HG03432 (cell line): ENCODE data around the gene KANK4.

Experiments used
- ATAC-seq: cut with Tn5 transposase; IDR thresholded peaks from one replicate; pipeline ENCODE4 v1.9.1; 2021; ENCODE audit warnings: mild to moderate bottlenecking, moderate library complexity; ENCODE audit not compliant: unreplicated experiment

Gene KANK4

DNA sequence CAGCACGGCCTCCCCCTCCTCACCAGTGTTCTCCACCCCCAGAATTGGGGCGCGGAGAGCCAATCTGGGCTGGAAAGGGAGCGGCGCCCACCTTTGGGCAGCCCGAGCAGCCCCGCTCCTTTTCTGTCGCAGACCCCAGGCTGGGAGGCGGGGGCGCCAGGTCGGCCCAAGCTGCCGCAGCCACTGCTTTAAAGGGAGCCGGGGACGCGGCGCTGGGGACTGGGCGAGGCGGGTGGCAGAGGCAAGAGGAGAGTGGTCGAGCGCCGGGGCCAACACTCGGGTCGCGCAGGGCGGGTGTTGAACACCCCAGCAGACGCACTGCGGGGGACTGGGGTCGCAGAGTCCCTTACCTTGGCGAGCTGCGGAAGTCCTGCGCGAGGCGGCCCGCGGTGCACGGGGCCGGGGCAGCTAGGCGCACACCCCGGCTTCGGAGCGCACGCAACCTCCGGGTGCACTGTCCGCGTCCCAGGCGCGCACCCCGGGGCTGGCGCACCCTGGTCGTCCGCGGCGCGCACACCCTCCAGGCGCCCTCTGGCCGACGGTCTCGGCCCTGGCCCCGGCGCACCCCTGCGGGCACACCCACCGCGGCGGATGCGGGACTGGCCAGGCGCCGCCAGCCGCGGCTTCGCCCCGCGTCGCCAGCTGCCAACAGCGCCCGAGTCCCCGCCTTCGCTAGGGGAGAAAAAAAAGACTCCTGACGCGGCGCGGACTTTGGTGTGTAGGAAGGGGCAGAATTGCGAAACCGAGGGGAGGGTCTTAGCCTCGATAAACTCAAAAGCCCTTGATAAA lies at the start of gene KANK4:
Gene KANK4, minus strand, starts transcription at position 679 of the 789 bp plus-strand sequence. CDS start 37,870 bp downstream, outside the sequence.
- ATAC-seq, result no peak

DNA sequence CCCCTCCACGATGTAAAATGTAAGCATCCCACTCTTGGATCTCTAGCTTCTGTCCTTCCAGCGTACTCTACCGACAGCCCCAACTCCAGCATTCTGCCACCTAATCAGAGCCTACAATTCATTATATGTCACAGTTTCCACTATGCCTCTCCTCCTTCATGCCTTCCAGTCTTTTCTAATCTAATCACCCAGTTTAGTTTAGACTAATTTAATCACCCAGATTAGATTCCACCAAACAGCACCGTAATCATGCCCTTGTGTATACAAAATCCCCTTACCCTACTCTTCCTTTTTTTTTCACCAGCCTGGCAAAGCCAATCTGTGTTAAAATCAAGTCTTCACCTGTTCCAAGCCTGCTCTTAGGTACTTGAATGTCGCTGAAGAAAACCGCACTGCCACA lies 49.8 kb upstream of the KANK4 start:
- ATAC-seq, result no peak

DNA sequence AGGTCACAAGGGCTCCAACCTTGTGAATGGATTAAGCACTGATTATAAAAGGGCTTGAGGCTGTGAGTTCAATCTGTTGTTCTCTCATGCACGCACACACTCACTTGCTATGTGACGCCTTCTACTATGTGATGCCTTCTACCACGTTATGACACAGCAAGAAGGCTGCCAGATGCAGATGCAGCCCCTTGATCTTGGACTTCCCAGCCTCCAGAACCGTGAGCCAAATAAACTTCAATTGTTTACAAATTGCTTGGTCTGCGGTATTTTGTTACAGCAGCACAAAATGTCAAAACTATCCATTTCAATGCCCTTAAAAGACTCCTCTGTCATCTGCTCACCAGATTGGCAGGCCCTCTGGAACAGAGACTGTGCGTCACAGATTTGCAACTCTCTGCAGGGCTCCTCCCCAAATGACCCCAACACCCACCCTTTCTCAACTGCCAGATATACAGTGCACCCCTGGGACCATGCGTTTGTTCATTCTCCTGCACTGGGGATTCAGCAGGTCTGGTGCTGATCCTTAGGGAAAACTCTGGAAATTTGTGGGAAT lies 47.8 kb upstream of the KANK4 start:
- ATAC-seq, result no peak

DNA sequence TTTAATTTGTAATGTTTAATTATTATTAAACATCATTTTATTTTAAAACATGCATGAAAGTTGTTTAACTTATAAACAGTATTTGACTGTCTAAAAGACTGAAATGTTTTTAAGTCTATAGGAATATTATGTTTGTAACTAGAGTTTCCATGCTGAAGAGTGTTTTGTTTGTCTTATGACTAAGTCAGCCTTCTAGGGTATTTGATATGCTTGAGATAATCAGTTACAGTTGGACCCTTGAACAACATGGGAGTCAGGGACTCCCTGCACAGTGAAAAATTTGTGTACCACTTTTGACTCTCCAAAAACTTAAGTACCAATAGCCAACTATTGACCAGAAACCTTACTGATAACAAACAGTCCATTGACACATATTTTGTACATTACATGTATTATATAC lies 45.5 kb upstream of the KANK4 start:
- no peak for ATAC-seq

DNA sequence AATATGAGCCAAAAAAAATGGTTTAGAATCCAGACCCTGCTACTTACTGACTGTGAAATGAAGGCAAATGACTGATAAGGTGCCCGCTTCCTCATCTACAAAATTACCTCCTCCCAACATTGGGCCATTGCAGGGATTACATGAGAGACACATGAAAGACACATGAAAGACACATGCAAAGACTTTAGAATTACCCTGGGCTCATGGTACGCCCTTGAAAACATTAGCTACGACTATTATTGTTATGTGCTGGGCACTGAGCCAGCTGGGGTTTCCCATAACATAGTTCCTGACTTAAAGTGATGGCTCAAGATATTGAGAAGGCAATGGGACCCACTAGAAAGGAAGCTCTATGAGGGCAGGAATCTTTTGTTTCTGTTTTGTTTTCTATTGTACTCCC lies 43.7 kb upstream of the KANK4 start:
- ATAC-seq, result no peak

DNA sequence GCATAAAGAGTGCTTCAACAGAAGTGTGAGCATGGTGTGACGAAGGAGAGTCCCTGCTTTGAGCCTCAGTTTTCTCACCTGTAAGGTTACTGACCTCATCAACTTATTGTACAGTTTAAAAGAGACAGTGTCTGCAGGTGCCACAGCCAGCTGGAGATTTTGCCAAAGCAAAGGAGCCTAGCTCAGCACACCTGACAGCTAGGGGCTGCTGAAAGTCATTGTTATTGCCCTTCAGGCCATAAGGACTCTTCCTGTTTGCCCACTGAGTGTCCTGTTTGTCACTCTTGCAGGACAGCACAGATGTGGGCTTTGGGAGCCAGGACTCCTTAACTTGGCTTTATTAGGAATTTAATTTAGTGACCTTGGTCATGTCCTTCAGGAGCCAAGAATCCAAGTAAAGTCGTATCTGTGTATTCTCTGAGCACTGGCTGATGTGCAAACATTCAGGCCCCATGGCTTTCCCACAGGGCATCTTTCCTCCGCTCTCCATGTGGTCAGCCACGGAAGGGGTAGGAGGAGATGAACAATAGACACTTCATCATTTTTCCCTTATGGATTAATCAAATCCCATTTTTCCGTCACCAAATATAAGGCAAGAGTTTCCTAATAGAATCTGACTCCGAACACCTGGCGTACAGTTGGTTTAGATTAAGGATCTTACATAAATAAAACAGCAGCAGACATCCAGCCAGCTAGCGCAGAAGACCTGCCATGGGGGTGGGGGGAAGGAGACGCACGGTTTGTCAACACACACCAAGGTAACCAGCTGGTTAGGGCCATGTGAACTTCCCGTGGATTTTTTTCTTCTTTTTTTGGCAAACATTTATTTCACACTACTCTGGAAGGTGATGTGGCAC lies 43.1 kb upstream of the KANK4 start:
- ATAC-seq, result no peak

DNA sequence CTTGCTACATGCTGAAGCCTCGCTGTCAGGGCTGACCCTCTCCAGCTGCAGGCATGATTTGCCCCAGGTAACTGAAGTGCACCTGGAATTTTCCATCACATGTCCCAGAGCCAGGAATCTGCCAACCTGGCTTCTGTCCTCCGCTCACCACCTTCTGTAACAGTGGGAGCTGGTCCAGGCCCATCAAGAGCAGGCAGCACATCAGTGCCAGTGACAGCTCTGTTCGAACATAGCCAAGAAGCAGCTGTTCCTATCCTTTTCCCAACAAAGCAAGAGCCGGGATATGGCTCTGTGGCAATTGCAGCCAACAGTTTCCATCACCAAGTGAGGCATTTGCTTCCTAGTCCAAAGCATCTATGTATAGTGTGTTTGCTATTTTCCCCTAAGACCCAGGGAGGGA lies 42.2 kb upstream of the KANK4 start:
- no peak for ATAC-seq

DNA sequence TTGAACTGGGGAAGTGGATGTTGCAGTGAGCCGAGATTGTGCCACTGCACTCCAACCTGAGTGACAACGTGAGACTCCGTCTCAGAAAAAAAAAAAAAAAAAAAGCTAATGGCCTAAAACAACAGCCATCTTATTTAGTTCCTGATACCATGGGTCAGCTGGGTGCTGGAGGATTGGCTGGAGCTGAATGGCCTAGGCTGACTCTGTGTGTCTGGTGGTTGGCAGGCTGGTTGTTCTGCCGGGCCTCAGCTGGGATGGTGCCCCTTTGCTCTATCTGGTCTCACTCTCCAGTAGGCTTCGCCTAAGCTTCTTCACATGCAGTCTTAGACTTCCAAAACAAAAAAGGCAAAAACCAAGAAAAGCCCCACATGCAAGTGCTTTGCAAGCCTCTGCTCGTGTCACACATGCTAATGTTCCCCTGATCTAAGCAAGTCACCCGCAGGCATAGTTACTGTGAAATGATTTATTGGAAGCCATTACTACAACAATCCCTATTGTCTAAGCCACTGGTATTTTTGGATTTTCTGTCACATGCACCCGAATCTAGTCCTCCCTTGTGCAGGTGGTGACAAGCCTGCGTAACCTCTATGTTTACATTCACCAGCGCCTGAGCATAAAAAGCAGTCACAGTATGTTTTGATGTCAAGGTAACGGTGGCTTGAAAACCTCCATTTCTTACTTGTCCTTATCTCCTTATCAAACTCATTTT lies 39.6 kb upstream of the KANK4 start:
- ATAC-seq, result no peak

DNA sequence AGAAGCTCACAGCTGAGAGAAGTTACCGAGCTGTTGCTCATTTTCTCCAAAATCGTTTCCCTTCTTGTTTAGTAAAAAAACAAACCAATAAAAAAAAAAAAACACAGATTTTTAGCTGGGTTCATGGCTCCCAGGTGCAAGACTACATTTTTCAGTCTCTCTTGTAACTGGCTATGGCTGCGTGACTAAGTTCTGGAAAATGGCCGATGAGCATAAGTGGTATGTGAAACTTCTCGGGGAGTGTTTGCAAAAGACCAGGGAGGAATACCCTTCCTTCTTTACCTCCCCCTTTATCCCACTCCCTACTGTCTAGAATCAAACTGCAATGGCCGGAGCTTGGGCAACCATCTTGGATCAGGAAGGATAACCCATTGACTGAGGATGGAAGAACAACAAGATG lies 38.7 kb upstream of the KANK4 start:
- ATAC-seq, result no peak

DNA sequence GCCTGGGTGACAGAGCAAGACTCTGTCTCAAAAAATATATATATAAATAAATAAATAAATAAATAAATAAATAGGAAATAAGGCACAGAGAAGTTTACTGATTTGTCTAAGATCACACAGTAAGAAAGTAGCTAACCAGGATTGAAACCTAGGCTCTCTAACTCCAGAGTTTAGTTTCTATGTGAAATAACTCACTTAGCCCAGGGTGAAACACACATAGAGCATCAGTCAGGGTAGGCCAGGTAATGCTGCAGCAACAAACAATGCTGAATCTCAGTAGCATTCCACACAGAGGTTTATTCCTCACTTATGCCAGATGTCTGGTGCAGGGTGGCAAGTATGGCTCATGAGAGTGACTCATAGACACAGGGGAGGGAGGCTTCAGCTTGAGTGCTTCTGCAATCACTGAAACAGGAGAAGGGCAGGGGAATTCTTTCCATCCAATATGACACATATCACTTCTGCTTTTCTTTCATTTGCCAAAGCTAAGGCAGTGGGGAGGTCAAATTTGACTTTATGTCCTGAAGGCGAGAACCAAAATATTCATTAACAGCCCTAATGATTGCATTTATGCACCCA lies 37.1 kb upstream of the KANK4 start:
- peak; percentile 91 for ATAC-seq

DNA sequence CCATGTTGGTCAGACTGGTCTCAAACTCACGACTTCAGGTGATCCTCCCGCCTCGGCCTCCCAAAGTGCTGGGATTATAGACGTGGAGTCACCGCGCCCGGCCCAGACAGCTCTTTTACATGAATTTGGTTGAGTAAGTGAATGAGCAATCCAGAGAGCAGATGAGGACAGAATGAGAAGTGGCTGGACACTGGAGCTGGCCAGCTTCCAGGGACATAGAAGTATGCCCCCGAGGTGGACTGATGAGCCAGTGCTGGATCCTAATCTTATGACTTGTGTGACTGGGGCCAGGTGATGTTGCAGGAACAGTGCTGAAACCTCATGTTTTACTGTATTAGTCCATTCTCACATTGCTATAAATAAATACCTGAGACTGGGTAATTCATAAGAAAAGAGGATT lies 35.9 kb upstream of the KANK4 start:
- no peak for ATAC-seq

DNA sequence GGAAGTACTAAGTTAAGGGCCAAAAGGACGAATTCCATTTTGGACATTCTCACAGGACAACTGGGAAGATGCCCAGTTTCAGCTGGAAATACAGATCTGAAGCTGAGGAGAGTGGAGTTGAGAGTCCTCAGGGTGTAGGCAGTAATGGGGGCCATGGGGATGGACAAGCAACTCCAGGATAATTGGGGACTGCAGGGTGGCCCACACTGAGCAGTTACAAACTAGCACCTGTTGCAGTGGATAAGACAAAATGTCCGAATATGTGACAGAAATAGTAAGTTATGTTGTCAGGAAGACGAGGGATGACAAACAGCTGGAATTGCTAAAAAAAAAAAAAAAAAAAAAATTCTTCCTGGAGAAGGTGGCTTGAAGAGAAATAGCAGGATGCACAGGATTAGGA lies 34.6 kb upstream of the KANK4 start:
- ATAC-seq, result no peak

DNA sequence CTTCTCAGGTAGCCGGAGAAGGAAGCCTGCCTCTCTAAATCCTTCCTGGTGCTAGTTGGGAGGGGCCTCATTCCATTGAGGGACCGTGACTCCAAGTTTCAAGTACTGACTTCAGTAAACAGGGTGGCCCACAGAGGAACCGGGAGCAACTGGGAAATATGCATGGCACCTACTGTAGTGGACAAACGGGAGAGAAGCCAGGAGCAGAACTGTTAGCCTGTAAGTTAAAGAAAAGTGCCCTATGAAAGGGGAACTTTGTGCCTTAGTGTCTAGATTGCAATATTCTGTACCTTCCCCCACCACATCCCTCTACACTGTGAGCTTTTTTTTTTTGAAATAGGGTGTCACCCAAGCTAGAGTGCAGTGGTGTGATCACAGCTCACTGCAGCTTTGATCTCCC lies 33.2 kb upstream of the KANK4 start:
- no peak for ATAC-seq

DNA sequence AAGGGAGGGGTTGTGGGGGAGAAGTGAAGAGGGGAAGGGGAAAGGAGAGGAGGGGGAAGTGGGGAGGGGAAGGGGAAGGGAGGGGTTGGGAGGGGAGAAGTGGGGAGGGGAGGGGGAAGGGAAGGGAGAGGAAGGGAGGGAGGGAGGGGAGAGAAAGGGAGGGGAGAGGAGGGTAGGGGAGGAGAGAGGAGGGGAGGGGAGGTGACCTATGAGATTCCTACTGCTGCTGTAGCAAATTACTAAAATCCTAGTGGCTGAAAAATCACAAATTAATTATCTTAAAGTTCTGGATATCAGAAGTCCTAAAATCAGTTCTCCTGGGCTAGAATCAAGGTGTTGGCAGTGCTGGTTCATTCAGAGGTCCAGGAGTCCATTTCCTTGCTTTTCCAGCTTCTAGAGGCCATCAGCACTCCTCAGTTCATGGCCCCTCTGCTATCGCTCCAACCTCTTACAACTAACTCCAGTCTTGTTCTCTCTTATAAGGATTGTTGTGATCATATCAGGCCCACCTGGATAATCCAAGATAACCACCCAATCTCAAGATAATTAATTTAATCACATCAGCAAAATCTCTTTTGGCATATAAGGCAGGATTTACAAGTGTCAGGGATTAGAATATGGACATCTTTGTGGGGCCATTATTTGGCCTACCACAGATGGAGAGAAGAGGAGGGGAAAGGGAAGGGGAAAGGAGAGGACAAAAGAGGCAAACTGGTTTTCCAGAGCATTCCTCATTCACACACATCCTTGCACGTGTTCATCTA lies 30.4 kb upstream of the KANK4 start:
- ATAC-seq, result no peak

DNA sequence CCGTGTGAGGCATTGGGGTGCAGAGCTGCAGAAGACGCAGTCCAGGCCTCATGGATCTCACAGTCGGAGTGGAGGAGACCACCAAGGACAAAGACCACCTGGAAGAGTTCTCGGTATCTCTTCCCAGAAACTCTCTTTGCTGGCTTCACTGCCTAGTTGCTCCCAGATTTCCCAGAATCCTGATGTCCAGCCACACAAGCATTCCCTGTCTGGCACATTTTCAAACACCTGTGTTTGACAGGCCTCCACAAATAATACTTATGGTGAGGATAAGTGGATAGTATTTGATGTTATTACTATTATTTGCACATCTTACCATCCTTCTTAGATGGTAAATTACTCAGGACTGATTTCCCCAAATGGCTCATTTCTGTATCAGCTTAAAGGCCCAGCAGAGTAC lies 27.7 kb upstream of the KANK4 start:
- no peak for ATAC-seq

DNA sequence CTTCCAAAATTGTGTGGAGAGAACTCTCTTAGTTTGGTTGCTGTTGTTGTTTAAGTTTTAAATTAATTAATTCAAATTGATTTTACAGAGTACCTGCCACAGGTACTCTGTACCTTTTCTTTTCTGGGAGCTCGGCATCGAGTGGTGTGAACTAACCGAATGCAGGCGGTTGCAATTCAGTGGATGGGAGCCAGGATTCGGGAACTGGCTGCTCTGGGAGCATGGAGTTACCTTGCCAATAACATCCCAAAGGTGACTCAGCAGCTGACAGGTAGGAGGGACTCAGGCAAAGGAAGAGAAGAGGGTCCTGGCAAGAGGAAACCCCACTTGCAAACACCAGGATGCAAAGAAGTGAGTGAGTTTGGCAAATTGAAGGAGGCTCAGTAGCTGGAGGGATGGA lies 24.7 kb upstream of the KANK4 start:
- ATAC-seq, result no peak

DNA sequence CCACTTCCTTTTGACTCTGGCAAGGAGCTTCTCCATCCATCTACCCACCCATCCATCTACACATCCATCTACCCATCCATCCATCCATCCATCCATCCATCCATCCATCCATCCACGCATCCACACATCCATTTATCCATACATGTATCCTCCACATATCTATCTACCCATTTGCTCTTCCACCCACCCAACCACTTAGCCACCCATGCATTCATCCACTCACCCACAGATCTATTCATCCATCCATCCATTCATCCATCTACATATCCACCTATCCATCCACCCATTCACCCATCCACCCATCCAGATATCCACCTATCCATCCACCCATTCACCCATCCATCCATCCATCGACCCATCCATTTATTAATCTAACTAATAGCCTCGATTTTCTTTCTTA lies 23.0 kb upstream of the KANK4 start:
- ATAC-seq, result no peak

DNA sequence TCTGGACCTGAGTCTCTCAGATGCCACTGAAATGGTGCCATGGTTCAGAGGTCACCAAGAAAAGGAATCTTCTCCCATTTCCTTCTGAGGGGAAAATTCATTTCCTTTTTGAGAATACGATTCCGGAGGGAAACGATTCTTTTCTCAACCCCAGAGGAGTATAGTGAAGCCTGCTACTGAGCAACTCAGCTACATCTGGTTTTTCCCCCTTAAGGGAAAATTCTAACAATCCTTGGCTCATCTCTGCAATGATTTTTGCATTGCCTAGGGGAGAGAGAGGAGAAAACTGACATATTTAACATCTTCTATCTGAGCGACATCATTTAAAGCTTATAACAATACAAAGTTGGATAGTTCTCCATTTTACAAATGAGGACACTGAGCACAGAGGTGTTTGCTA lies 22.4 kb upstream of the KANK4 start:
- ATAC-seq, result no peak

DNA sequence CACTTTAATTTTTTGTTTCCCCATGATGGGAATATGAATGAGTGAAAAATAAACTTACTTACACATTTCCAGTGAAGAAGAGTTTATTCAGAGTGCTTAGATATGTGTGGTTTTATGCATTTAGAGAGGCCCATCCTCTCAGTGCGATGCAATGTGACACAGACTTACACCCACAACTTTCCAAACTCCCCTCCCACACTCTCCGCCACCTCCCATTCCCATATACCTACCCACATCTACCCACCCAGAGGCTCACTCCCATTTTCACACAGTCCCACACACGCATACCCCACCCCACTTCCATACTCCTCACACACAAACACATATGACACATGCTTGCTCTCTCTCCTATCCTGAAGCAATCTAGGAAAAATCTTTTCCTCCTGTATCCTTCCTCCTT lies 21.9 kb upstream of the KANK4 start:
- ATAC-seq, result no peak
